Stimulated activated CD4-positive, alpha-beta T cell treated with anti-CD3 and anti-CD28 coated beads, Interleukin-2, amount 100 ng/mL, for 4 hours (primary cell): ENCODE results near the gene CTPS2.

ENCODE experiments used
- DNase-seq: peaks from one replicate; pipeline ENCODE4 v3.0.0-alpha.2; 2020; ENCODE audit warnings: low read depth

The CTPS2 gene

GRCh38 chrX:16559206-16559619 lies 153.3 kb downstream of the CTPS2 start:
- DNase-seq, result no peak

- no peak for DNase-seq
Measured at GRCh38 chrX:16558489-16558888, 154.0 kb downstream of the CTPS2 start.

GRCh38 chrX:16552546-16552945 lies 159.9 kb downstream of the CTPS2 start:
- DNase-seq, result no peak

- no peak for DNase-seq
Measured at GRCh38 chrX:16547644-16548043, 164.8 kb downstream of the CTPS2 start.

DNA sequence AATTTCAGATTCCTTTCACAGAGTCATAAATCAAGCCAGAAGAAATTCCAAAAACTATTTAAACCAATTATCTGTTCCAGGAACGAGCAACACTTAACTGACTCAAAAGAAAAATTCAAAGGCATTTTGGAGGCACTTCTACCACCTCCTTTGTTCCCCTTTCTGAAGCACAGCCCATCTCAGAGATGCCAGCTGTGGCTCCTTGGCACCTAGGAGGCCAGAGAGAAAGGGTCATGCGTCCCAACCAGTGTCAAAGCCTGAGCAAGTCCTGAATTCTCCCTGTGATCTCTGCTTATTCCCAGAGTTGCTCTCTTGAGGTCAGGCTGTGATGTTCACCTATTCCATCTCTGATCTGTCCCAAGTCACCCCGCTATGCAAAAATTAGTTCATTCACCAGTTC lies 167.5 kb downstream of the CTPS2 start:
- no peak for DNase-seq
